WI38 (cell line): ENCODE measurements around the gene NPL.

Experiments
- H3K4me3 ChIP-seq: 2 replicates; pipeline ENCODE4 v1.5.1; 2011; ENCODE audit warnings: low read depth, mild to moderate bottlenecking, control low read depth, low read length
- TF ChIP-seq, protein P1 (sequence below): IDR thresholded peaks from 2 replicates; pipeline ENCODE4 v1.5.1; 2012; ENCODE audit warnings: low read depth, mild to moderate bottlenecking, control low read depth, low read length

The NPL gene

GRCh38 chr1:182781841-182782586, 7.6 kb upstream of the NPL start:
- TF ChIP-seq, protein P1, sequence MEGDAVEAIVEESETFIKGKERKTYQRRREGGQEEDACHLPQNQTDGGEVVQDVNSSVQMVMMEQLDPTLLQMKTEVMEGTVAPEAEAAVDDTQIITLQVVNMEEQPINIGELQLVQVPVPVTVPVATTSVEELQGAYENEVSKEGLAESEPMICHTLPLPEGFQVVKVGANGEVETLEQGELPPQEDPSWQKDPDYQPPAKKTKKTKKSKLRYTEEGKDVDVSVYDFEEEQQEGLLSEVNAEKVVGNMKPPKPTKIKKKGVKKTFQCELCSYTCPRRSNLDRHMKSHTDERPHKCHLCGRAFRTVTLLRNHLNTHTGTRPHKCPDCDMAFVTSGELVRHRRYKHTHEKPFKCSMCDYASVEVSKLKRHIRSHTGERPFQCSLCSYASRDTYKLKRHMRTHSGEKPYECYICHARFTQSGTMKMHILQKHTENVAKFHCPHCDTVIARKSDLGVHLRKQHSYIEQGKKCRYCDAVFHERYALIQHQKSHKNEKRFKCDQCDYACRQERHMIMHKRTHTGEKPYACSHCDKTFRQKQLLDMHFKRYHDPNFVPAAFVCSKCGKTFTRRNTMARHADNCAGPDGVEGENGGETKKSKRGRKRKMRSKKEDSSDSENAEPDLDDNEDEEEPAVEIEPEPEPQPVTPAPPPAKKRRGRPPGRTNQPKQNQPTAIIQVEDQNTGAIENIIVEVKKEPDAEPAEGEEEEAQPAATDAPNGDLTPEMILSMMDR = peak; percentile 46
- H3K4me3 ChIP-seq = no peak overlapping the region

DNA sequence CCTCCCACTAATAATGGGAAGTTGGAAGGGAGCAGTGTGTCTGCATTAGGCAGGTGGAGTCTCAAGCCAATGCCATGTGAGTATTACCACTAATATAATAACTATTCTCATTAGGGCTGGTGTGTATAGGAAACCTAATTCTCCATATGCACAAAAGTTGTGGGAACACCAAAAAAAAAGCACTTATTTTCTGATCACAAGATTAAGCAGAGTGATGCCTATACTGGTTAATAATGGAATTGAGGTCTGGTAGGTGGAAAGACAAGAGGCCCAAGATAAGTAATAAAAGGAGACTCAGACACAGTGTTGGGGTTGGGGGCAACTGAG, 7.0 kb upstream of the NPL start:
- TF ChIP-seq, protein P1 = no peak
- H3K4me3 ChIP-seq = no peak overlapping the region

DNA sequence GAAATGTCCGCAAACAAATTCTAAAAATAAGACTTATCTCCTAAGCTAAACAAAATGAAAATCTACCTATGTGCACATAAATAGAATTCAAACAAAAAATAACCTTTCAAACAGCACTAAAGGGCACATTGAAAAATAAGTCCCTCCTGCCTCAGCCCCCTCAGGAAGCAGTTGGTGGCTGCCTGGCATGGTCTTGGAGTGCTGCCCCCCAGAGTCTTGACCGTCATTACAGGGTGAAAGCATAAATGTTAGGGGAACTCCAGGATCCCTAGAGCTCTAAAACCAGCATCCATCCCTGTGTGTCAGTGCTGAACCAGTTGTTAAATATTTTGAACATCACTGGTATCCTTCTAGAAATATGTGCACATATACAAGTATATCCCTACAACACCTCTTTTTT, 6.5 kb upstream of the NPL start:
- TF ChIP-seq, protein P1 = no peak
- H3K4me3 ChIP-seq = no peak overlapping the region

GRCh38 chr1:182784556-182785171, 4.9 kb upstream of the NPL start:
- TF ChIP-seq, protein P1 = peak; percentile 41; the same call in 1 of the 2 replicates
- H3K4me3 ChIP-seq = no peak overlapping the region

- H3K4me3 ChIP-seq = no peak overlapping the region
- TF ChIP-seq, protein P1 = no peak
Measured at GRCh38 chr1:182785181-182785580, 4.4 kb upstream of the NPL start.

DNA sequence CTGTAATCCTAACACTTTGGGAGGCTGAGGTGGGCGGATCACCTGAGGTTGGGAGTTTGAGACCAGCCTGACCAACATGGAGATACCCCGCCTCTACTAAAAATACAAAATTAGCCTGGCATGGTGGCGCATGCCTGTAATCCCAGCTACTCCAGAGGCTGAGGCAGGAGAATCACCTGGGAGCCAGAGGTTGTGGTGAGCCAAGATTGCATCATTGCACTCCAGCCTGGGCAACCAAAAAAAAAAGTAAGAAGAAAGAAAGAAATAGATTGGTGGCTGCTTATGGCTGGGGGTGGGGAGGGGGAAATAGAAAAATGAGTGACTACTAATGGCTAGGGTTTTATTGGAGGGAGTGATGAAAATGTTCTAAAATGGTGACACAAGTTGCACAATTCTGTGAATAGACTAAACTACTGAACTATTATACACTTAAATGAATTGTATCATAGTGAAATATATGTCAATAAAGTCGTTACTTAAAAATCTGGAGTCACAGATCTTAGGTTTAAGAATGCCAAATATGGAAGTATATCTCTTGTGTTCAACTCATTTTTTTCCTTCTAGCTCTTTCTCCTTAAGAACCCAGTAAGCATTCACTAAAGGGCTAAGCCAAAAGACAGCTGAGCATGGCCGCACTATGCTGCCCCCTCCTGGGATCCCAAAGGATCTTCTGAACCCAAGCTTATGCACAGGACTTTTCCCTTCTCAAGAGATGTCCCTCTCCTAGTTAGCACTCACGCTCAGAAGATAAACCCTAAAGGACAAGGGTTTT, 3.2 kb upstream of the NPL start:
- TF ChIP-seq, protein P1 = peak; percentile 73
- H3K4me3 ChIP-seq = no peak overlapping the region

GRCh38 chr1:182786995-182787324, 2.6 kb upstream of the NPL start:
- TF ChIP-seq, protein P1 = no peak
- H3K4me3 ChIP-seq = no peak overlapping the region
